Measurements from ENCODE around the gene NINJ2. TPM values are rescaled to one million over a fixed set of nuclear protein-coding genes. Genes with fewer than 3 reads are reported as not detected.

Gene NINJ2
- total and polyA plus RNA-seq, 4 donors, result 5.8 to 28.4 (median 14.3) TPM

DNA sequence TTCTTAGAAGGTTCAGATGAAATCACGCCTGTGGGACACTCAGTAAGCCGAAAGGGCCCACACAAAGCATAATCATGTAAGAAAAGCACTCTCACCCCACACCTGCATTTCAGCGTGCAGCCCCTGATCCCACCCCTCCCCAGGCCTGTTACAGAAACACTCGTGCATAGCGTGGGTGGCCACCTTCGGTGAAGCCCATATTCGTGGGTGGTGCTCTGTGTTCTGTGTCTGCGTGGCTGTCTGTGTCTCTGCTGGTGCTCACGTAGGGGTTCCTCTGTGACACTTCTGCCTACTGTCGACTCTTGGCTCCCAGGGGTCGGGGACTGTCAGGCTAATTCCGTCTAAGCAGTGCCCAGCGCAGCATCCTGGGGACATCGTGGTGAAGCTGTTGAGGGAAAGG is 129.5 kb downstream of the NINJ2 start:
- no peak overlapping the region for H3K9ac ChIP-seq (ENCODE audit: insufficient read depth in 1 of 2, low read length in 2 of 2)
- H3K4me1 ChIP-seq (ENCODE audit: control insufficient read depth in 5 of 5, insufficient read depth in 5 of 5, low read length in 5 of 5), result peaks cover 0 to 2% (median 0%) of the 10 kb centered on the region in 5 donors
- H3K36me3 ChIP-seq (ENCODE audit: control insufficient read depth in 4 of 4, insufficient read depth in 4 of 4, low read length in 4 of 4), result no peaks in the 10 kb centered on the region
- WGBS, 2 donors, result 94 to 96% methylated on average over 14 of the region's 14 CpGs
- no peaks in the 10 kb centered on the region for H3K27me3 ChIP-seq (ENCODE audit: control insufficient read depth in 3 of 3, insufficient read depth in 3 of 3, low read length in 2 of 3)
- ATAC-seq (ENCODE audit: insufficient read depth, low FRiP score), result no peak
- no peak for DNase-seq
- no peak overlapping the region for H3K27ac ChIP-seq (ENCODE audit: low read depth in 1 of 2, low read length in 1 of 2)
- H3K9me3 ChIP-seq (ENCODE audit: control insufficient read depth in 4 of 4, insufficient read depth in 3 of 4, low read length in 3 of 4), result peaks cover 0 to 7% (median 3%) of the 10 kb centered on the region in 4 donors
- TF ChIP-seq, protein P1, sequence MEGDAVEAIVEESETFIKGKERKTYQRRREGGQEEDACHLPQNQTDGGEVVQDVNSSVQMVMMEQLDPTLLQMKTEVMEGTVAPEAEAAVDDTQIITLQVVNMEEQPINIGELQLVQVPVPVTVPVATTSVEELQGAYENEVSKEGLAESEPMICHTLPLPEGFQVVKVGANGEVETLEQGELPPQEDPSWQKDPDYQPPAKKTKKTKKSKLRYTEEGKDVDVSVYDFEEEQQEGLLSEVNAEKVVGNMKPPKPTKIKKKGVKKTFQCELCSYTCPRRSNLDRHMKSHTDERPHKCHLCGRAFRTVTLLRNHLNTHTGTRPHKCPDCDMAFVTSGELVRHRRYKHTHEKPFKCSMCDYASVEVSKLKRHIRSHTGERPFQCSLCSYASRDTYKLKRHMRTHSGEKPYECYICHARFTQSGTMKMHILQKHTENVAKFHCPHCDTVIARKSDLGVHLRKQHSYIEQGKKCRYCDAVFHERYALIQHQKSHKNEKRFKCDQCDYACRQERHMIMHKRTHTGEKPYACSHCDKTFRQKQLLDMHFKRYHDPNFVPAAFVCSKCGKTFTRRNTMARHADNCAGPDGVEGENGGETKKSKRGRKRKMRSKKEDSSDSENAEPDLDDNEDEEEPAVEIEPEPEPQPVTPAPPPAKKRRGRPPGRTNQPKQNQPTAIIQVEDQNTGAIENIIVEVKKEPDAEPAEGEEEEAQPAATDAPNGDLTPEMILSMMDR (IDR thresholded peaks at IDR 0.05; ENCODE audit: control extremely low read depth, extremely low read depth), result no peak
- H3K4me3 ChIP-seq, result no peak overlapping the region

DNA sequence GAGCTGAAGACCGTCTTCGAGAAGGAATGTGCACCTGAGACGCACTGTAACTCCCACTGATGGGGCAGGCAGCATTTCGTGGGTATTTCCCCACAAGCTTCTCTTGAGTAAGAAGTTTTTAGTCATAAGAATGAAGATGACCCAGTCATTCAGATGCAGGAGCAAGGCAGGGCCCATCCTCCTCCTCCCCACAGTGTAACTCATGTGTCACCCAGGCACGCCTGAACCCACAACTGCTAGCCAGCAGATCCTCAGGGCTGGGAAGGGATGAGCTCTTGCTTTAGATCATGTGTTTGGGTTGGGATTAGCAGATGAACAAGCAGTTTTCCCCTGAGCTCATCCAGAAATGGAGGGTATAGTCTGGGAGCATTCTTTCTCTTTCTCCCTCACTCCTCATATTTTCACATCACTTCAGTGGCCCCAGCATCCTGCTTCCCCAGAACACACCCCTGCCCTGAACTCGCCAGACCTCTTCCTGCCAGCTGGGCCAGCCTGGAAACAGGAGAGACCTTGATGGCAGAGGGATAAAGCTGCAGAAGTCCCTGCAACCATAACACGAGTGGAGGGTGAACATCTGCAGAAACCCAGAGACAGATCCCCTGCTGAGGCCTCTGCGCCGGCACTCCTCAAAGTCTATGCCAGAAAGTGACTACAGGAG is 130.2 kb downstream of the NINJ2 start:
- no peaks in the 10 kb centered on the region for H3K27me3 ChIP-seq (ENCODE audit: control insufficient read depth in 3 of 3, insufficient read depth in 3 of 3, low read length in 2 of 3)
- H3K4me1 ChIP-seq (ENCODE audit: control insufficient read depth in 5 of 5, insufficient read depth in 5 of 5, low read length in 5 of 5), result no peaks in the 10 kb centered on the region
- WGBS, 2 donors, result 87 to 88% methylated on average over 9 of the region's 9 CpGs
- peak overlapping the region in 1 of 2 donors; percentile 78 for H3K27ac ChIP-seq (ENCODE audit: low read depth in 1 of 2, low read length in 1 of 2)
- no peak for DNase-seq
- H3K9ac ChIP-seq (ENCODE audit: insufficient read depth in 1 of 2, low read length in 2 of 2), result no peak overlapping the region
- TF ChIP-seq, protein P1 (IDR thresholded peaks at IDR 0.05; ENCODE audit: control extremely low read depth, extremely low read depth), result no peak
- H3K4me3 ChIP-seq, result no peak overlapping the region
- no peak for ATAC-seq (ENCODE audit: insufficient read depth, low FRiP score)
- H3K36me3 ChIP-seq (ENCODE audit: control insufficient read depth in 4 of 4, insufficient read depth in 4 of 4, low read length in 4 of 4), result no peaks in the 10 kb centered on the region
- H3K9me3 ChIP-seq (ENCODE audit: control insufficient read depth in 4 of 4, insufficient read depth in 3 of 4, low read length in 3 of 4), result peaks cover 0 to 10% (median 3%) of the 10 kb centered on the region in 4 donors

DNA sequence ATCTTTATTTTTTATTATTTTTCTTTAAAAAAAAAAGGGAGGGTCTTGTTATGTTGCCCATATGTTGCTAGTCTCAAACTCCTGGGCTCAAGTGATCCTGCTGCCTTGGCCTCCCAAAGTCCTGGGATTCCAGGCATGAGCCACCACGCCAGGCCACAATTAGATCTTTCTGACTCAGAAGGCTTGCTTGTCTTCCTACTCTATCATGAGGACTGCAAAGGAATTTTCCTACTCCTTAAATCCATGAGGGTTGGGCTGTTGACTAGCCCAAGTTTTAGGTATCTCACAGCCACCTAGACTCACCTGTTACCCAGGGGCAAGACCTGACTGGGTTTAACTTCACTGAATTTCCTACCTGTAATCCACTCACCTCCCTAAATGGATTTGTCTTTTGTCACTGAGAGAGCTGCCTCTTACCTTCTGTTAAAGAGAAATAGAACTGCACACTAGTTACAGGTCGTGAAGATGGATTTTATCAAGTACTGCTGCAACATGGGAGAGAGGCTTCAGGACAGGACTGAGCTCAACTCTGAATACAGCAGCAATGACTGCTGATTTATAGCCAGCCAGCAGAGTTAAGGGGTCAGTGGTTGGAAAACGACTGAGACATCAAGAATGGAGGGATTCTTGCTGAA is 131.2 kb downstream of the NINJ2 start:
- H3K4me1 ChIP-seq (ENCODE audit: control insufficient read depth in 5 of 5, insufficient read depth in 5 of 5, low read length in 5 of 5), result no peaks in the 10 kb centered on the region
- H3K4me3 ChIP-seq, result no peak overlapping the region
- no peaks in the 10 kb centered on the region for H3K36me3 ChIP-seq (ENCODE audit: control insufficient read depth in 4 of 4, insufficient read depth in 4 of 4, low read length in 4 of 4)
- H3K9ac ChIP-seq (ENCODE audit: insufficient read depth in 1 of 2, low read length in 2 of 2), result no peak overlapping the region
- DNase-seq, result no peak
- TF ChIP-seq, protein P1 (IDR thresholded peaks at IDR 0.05; ENCODE audit: control extremely low read depth, extremely low read depth), result no peak
- peaks cover 0 to 10% (median 3%) of the 10 kb centered on the region in 4 donors for H3K9me3 ChIP-seq (ENCODE audit: control insufficient read depth in 4 of 4, insufficient read depth in 3 of 4, low read length in 3 of 4)
- peak overlapping the region in 1 of 2 donors; percentile 78 for H3K27ac ChIP-seq (ENCODE audit: low read depth in 1 of 2, low read length in 1 of 2)
- no peaks in the 10 kb centered on the region for H3K27me3 ChIP-seq (ENCODE audit: control insufficient read depth in 3 of 3, insufficient read depth in 3 of 3, low read length in 2 of 3)
- 85 to 88% methylated on average over 3 of the region's 3 CpGs for WGBS, 2 donors
- no peak for ATAC-seq (ENCODE audit: insufficient read depth, low FRiP score)

All from lung (tissue), 12 donors.